Upper lobe of left lung (tissue), 4 donors: ENCODE results near the gene WDR35.

Source experiments
- CTCF ChIP-seq, 6 experiments: fragments of 450-650 bp in 4 of 6; fragments of 200-600 bp in 2 of 6; sonication (generic) in 2 of 6; IDR thresholded peaks; one replicate each; pipeline ENCODE4 v1.5.1; 2016 to 2019; ENCODE audit warnings: antibody characterized with exemption in 6 of 6
- POLR2AphosphoS5 ChIP-seq, 2 donors: sonication (generic); formaldehyde crosslinking; IDR thresholded peaks; one replicate each; pipeline ENCODE4 v1.5.1; 2017; ENCODE audit warnings: antibody characterized with exemption in 2 of 2

GRCh38 chr2:20034821-20035220 lies 44.9 kb upstream of the WDR35 start:
- no peak for TF ChIP-seq CTCF (IDR thresholded peaks at IDR 0.05)
- TF ChIP-seq POLR2AphosphoS5 (IDR thresholded peaks at IDR 0.05): no peak
